Prostate gland (tissue), 2 donors: ENCODE measurements around the gene KCNK16.

Experiments used
- CTCF ChIP-seq, 4 experiments: fragments of 200-600 bp in 2 of 4; fragments of 450-650 bp in 2 of 4; sonication (generic) in 2 of 4; IDR thresholded peaks; 1 replicate in 3 of 4; 2 replicates in 1 of 4; pipeline ENCODE4 v1.5.1; 2016 to 2019; ENCODE audit warnings: antibody characterized with exemption in 4 of 4, mild to moderate bottlenecking in 2 of 4, moderate library complexity in 2 of 4
- POLR2A ChIP-seq: fragments of 450-650 bp; IDR thresholded peaks from one replicate; pipeline ENCODE4 v1.6.1; 2016; ENCODE audit warnings: antibody characterized with exemption, mild to moderate bottlenecking

DNA sequence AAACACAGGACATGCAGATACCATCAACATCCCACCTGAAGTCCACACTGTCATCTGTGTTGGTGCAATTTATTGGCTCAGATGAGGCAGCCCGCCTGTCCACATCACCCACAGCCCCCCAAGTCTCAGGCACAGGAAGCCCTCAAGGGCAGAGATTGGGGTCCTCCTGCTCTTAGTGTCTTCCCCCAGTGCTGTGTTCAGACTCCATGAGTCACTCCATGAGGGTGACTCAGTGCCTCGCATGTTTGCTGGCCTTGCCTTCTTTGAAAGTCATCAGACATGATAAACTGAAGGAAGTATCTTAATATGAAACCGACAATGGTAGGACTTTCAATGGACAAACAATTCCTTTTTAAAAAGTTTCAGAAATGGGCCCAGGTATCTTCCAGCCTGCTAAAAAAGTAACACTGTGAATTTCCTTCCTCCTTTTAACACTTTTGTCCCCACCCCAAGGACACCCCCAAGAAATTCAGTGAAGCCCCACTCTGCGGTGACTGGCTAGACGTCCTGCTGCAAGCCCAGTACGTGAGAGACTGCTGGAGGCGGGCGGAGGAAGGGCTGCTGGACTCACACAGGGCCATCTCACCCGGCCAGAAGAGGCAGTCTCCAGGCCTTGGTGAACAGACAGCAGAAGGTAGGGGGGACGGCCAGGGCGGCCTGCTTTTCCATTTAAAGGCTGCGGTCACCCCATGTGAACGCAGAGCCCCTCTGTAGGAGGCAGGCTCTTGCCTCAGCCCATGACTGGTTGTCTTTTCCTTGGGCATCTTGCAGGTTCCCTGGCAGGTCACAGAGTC lies 43.0 kb upstream of the KCNK16 start:
- TF ChIP-seq CTCF (IDR thresholded peaks at IDR 0.05) = no peak
- TF ChIP-seq POLR2A = no peak
